OCI-LY7 (cell line): Measurements from ENCODE around the gene DCDC2C. TPM values are rescaled to one million over a fixed set of nuclear protein-coding genes. Genes with fewer than 3 reads are reported as not detected.

Experiments
- BruUV-seq: library from RNA; stranded (reverse); fragments of 400-500 nt; replicated peaks from 2 replicates; lab custom pipeline; 2021; lab: Mats Ljungman, UMichigan
- CTCF ChIA-PET: fragments of 300-600 bp; sonication (Branson Sonifier 250); formaldehyde crosslinking; loops from one replicate; lab custom pipeline; 2022; ENCODE audit warnings: antibody characterized with exemption; ENCODE audit not compliant: unreplicated experiment; lab: Charles Lee
- POLR2A ChIA-PET: fragments of 300-600 bp; sonication (Branson Sonifier 250); formaldehyde crosslinking; loops from one replicate; lab custom pipeline; 2022; ENCODE audit warnings: antibody characterized with exemption; lab: Charles Lee
- DNase-seq: peaks from one replicate; pipeline ENCODE4 v3.0.0-alpha.2; 2015; ENCODE audit warnings: low spot score
- H2AFZ ChIP-seq: fragments of 200-600 bp; sonication (generic), shearing (Covaris generic); 2 replicates; pipeline ENCODE4 v1.6.1; 2014; ENCODE audit warnings: mild to moderate bottlenecking, antibody characterized with exemption, low read length, moderate library complexity
- H3K27ac ChIP-seq: fragments of 200-600 bp; sonication (generic); 2 replicates; pipeline ENCODE4 v1.5.1; 2014; ENCODE audit warnings: mixed run types, low read depth, mild to moderate bottlenecking, moderate library complexity, low read length, inconsistent platforms; ENCODE audit not compliant: poor library complexity, severe bottlenecking
- H3K36me3 ChIP-seq: fragments of 200-600 bp; sonication (generic); 2 replicates; pipeline ENCODE4 v1.6.1; 2014; ENCODE audit warnings: mild to moderate bottlenecking, antibody characterized with exemption, low read length, moderate library complexity, mixed read lengths; ENCODE audit not compliant: insufficient read depth
- H3K4me1 ChIP-seq: fragments of 200-600 bp; sonication (generic); 2 replicates; pipeline ENCODE4 v1.5.1; 2014; ENCODE audit warnings: mild to moderate bottlenecking, low read length; ENCODE audit not compliant: insufficient read depth, poor library complexity, severe bottlenecking
- H3K4me2 ChIP-seq: fragments of 200-600 bp; sonication (generic); 2 replicates; pipeline ENCODE4 v1.6.1; 2014; ENCODE audit warnings: mild to moderate bottlenecking, low read length
- H3K4me3 ChIP-seq: fragments of 200-600 bp; sonication (generic); 2 replicates; pipeline ENCODE4 v1.5.1; 2014; ENCODE audit warnings: mild to moderate bottlenecking, low read depth, low read length; ENCODE audit not compliant: poor library complexity, severe bottlenecking
- H3K79me2 ChIP-seq: fragments of 200-600 bp; sonication (generic); 2 replicates; pipeline ENCODE4 v1.6.1; 2016; ENCODE audit warnings: low read depth, mild to moderate bottlenecking, low read length, moderate library complexity, mixed read lengths; ENCODE audit not compliant: insufficient read depth
- H3K9me2 ChIP-seq: fragments of 200-600 bp; sonication (generic); 2 replicates; pipeline ENCODE4 v1.6.1; 2016; ENCODE audit warnings: mild to moderate bottlenecking, low read length, mixed read lengths; ENCODE audit not compliant: insufficient read depth
- H3K9me3 ChIP-seq: fragments of 200-600 bp; sonication (generic); 2 replicates; pipeline ENCODE4 v1.6.1; 2014; ENCODE audit warnings: mild to moderate bottlenecking, mixed run types, low read length, mixed read lengths
- H4K20me1 ChIP-seq: fragments of 200-600 bp; sonication (generic); 2 replicates; pipeline ENCODE4 v1.6.1; 2014; ENCODE audit warnings: mild to moderate bottlenecking, antibody characterized with exemption, low read length, moderate library complexity, mixed read lengths; ENCODE audit not compliant: insufficient read depth
- EZH2phosphoT487 ChIP-seq: fragments of 200-600 bp; sonication (generic); IDR thresholded peaks from 2 replicates; pipeline ENCODE4 v1.6.1; 2018; ENCODE audit warnings: low read depth, borderline replicate concordance, mild to moderate bottlenecking, mixed run types, antibody characterized with exemption, low read length, moderate library complexity, mixed read lengths
- intact Hi-C: fragments of 100-400 bp; cut with micrococcal nuclease; formaldehyde crosslinking; loops from one replicate; pipeline ENCODE4 v1.10.0; 2022; ENCODE audit not compliant: unreplicated experiment
- total RNA-seq, 2 experiments: library from RNA; depleted of rRNA in 1 of 2; stranded (reverse); fragments of >200 nt in 1 of 2; shearing (Covaris generic) in 1 of 2; gene quantifications; 2 replicates each; pipeline ENCODE4 v1.2.3, GENCODE V29; 2014 to 2022
- TF ChIP-seq, protein P1 (sequence below): fragments of 200-600 bp; sonication (generic); conservative IDR thresholded peaks from 2 replicates; pipeline ENCODE4 v1.5.1; 2014; ENCODE audit warnings: mild to moderate bottlenecking, antibody characterized with exemption, low read length, moderate library complexity, mixed read lengths

Gene DCDC2C
- total RNA-seq, 2 experiments from 2014 or later: not detected

- H2AFZ ChIP-seq: no peak overlapping the region
- H3K27ac ChIP-seq: no peak overlapping the region
- no peaks in the 10 kb centered on the region for H3K9me3 ChIP-seq
- H3K4me1 ChIP-seq: no peaks in the 10 kb centered on the region
- no peaks in the 10 kb centered on the region for H3K9me2 ChIP-seq
- H4K20me1 ChIP-seq: no peaks in the 10 kb centered on the region
- H3K36me3 ChIP-seq: no peaks in the 10 kb centered on the region
- BruUV-seq: no TSS peak
- CTCF ChIA-PET: no interaction called here
- H3K4me2 ChIP-seq: no peak overlapping the region
- POLR2A ChIA-PET: interaction anchor here (0.7 kb wide), 1 partner anchor 1349 kb away, joined by 3 read pairs; no protein-coding TSS in a partner anchor
- TF ChIP-seq EZH2phosphoT487: no peak
- TF ChIP-seq, protein P1, sequence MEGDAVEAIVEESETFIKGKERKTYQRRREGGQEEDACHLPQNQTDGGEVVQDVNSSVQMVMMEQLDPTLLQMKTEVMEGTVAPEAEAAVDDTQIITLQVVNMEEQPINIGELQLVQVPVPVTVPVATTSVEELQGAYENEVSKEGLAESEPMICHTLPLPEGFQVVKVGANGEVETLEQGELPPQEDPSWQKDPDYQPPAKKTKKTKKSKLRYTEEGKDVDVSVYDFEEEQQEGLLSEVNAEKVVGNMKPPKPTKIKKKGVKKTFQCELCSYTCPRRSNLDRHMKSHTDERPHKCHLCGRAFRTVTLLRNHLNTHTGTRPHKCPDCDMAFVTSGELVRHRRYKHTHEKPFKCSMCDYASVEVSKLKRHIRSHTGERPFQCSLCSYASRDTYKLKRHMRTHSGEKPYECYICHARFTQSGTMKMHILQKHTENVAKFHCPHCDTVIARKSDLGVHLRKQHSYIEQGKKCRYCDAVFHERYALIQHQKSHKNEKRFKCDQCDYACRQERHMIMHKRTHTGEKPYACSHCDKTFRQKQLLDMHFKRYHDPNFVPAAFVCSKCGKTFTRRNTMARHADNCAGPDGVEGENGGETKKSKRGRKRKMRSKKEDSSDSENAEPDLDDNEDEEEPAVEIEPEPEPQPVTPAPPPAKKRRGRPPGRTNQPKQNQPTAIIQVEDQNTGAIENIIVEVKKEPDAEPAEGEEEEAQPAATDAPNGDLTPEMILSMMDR: no peak
- no peak for DNase-seq
- intact Hi-C loops: no loop called here
- no peaks in the 10 kb centered on the region for H3K79me2 ChIP-seq
- H3K4me3 ChIP-seq: no peak overlapping the region
Observed at GRCh38 chr2:3837086-3837485, 133.7 kb downstream of the DCDC2C start.

DNA sequence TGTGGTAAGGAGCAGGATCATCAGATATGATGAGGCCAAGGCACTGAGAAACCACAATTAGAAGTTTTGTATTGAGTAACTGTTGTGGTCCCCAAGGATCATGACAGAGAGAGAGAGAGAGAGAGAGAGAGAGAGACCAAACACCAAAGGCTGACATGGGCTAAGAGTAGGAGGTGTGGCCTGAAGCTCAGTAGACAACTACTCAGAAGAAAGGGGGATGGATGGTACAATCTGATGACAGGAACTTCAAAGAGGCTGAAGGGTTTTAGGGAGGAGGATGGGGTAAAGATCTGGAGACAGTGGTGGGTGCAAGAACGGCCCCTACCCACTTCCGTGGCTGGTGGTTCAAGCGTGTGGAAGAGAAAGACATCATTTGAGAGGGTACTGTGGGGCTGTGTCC is 135.0 kb downstream of the DCDC2C start:
- Histone ChIP-seq H2AFZ (no peak overlapping the region), H3K9me2 (no peaks in the 10 kb centered on the region), H3K27ac (no peak overlapping the region), H3K36me3 (no peaks in the 10 kb centered on the region), H3K4me3 (no peak overlapping the region), H3K79me2 (no peaks in the 10 kb centered on the region), H3K9me3 (no peaks in the 10 kb centered on the region), H3K4me1 (no peaks in the 10 kb centered on the region), H4K20me1 (no peaks in the 10 kb centered on the region), H3K4me2 (no peak overlapping the region)
- TF ChIP-seq, protein P1: no peak
- TF ChIP-seq EZH2phosphoT487: no peak
- POLR2A ChIA-PET: no interaction called here
- no peak for DNase-seq
- intact Hi-C loops: no loop called here
- CTCF ChIA-PET: no interaction called here
- no TSS peak for BruUV-seq

- POLR2A ChIA-PET: interaction anchor here (0.6 kb wide), 1 partner anchor 128 kb away, joined by 3 read pairs; no protein-coding TSS in a partner anchor
- no peaks in the 10 kb centered on the region for H3K9me3 ChIP-seq
- DNase-seq: no peak
- H3K36me3 ChIP-seq: no peaks in the 10 kb centered on the region
- CTCF ChIA-PET: no interaction called here
- intact Hi-C loops: no loop called here
- H3K4me2 ChIP-seq: no peak overlapping the region
- no peaks in the 10 kb centered on the region for H3K9me2 ChIP-seq
- BruUV-seq: no TSS peak
- H4K20me1 ChIP-seq: no peaks in the 10 kb centered on the region
- H2AFZ ChIP-seq: no peak overlapping the region
- no peaks in the 10 kb centered on the region for H3K4me1 ChIP-seq
- TF ChIP-seq EZH2phosphoT487: no peak
- TF ChIP-seq, protein P1: no peak
- no peaks in the 10 kb centered on the region for H3K79me2 ChIP-seq
- H3K4me3 ChIP-seq: no peak overlapping the region
- no peak overlapping the region for H3K27ac ChIP-seq
Observed at GRCh38 chr2:3839476-3839875, 136.1 kb downstream of the DCDC2C start.
